Stimulated activated CD4-positive, alpha-beta T cell treated with anti-CD3 and anti-CD28 coated beads, Interleukin-1b, Interleukin-23, amount 100 ng/mL, for 4 hours (primary cell): ENCODE results near the gene CYS1.

ENCODE experiments used
- DNase-seq, 2 donors: peaks; one replicate each; pipeline ENCODE4 v3.0.0-alpha.2; 2020; ENCODE audit warnings: low read depth in 2 of 2

Gene CYS1

DNA sequence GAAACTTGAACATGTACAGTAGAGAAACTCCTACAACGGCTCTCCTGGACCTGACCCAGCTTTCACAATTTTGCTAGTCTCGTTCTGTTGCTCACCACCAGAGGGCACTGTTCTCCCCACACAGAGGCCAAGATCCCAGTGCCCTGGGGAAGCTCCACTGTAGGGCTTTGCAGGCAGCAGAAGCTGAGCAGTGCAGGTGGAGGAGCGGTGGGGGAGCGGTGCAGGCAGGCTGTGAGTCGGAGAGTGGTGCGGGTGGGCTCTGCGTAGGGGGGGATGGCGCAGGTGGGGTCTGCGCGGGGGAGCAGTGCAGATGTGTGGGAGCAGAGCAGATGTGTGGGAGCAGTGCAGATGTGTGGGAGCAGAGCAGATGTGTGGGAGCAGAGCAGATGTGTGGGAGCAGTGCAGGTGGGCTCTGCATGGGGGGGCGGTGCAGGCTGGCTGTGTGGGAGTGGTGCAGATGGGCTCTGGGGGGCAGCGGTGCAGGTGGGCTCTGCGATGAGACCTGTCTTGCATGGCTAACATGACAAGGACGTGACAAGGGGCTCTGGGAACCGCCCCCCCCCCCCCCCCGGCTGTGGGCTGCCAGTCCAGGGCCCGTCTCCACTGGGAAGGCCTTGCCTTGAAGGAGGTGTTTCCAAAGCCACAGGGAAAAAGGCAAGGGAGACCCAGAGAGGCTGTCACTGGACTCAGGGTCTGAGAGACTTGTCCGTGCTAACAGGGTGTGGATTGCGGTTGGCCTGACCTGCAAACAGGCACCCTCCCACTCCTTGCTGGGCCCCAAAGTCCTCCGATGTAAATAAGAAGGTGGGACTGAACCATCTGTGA lies 7.3 kb downstream of the CYS1 start:
- DNase-seq, result peak; percentile 43 to 68

DNA sequence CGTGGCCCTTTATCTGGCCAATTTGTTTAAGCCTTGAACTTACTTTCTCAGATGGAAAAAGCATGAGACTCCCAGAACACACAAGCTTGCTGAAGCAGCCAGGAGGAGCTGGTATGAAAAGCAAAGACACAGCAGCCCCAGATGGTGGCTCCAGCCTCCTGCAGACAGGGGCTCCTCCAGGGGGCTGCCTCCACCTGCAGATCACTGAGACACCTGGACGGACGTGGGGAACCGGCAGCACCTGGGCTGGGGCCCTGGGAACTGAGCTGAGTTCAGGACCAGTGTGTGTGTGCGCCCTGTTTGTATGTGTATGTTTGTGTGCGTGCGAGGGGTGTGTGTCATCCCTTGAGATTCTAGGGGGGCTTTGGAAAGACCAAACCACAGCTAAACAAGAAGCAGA lies 8.6 kb downstream of the CYS1 start:
- DNase-seq, result no peak

DNA sequence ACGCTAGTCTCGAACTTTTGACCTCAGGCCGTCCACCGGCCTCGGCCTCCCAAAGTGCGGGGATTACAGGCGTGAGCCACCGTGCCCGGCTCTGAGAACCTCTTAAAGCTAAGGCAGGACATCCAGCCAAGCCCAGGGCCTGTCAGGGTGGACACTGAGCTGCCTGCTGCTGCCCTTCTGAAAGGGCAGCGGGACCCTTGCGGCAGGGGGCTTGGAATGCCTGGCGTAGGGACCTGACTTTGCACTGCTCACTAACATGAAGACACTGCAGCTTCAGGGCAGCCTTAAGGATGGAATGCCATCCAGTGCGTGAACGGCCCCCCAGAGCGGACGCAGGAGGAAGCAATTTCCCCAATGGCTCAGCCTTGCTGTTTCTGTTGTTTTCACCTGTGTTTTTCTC lies 9.0 kb downstream of the CYS1 start:
- no peak for DNase-seq

DNA sequence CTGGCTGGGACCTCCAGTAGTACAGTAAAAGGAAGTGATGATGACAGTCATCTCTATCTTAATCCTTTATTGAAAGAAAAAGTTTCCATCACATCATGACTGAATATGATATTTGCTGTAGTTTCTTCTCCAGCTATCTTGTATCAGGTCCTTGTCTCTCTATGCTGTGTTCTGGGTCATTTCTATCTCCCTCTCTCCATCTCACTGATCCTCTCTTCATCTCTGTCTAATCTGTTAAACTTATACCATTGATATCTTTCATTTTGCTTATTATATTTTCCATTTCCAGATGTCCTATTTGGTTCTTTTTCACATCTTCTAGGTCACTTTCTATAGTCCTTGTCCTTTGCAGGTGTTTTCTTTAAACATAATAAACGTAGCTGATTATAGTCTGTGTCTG lies 12.3 kb downstream of the CYS1 start:
- no peak for DNase-seq

DNA sequence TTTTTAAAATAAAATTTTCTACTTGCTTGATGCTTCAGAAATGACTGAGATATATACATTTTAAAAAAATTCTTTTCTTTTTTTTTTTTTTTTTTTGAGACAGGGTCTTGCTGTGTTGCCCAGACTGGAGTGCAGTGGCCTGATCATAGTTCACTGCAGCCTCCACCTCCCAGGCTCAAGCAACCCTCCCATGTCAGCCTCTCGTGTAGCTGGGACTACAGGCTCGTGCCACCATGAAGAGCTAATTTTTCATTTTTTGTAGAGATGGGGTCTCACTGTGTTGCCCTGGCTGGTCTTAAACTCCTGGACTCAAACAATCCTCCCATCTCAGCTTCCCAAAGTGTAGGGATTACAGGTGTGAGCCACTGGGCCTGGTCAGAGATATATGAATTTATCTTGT lies 12.9 kb downstream of the CYS1 start:
- no peak for DNase-seq

DNA sequence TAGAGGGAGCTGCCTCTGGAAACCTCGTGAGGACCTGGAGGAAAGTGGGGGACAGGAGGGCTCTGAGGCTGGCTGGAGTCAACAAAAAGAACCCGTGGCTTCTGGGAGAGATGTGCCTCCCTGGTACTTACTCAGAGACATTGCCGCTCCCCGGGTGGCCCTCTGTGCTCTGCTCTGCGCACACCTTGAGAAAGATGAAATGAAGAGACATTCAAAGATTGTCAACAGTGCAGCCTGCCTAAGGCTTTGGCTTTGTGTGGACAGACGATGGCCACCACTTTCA lies 14.5 kb downstream of the CYS1 start:
- DNase-seq, result no peak

DNA sequence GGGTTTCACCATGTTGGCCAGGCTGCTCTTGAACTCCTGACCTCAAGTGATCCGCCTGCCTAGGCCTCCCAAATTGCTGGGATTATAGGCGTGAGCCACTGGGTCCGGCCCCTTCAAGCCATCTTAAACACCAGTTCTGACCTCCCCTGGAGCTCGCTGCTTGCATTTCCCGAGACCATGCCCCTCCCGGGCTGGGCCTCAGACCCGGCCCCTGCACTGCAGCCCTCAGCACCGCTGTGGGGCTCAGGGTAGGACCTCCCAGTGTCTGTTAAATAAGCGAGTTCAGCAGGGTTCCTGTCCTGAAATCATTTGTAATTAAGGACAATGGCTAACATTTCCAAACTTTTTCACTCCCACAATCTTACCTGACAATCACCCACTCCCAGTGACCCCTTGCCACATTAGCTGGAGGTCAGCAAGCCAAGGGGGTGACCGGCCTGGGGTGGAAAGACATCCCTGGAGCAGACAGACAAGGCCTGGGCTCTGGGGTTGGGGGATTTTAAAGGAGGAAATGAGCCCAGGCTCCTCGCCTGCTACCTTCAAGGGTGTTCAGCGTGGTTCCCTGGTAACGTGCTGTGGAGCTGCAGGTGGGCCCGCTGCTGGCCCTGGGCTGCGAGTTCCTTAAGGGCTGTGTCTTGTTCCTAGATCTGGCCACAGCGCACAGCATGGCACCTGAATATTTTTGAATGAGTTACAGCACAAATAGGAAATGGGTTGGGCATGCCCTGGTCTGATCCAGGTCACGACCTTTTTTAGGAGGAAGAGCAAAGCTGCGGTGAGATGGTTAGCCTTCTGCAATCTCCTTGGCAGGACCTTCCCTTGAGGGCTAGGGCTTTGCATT lies 15.1 kb downstream of the CYS1 start:
- no peak for DNase-seq

DNA sequence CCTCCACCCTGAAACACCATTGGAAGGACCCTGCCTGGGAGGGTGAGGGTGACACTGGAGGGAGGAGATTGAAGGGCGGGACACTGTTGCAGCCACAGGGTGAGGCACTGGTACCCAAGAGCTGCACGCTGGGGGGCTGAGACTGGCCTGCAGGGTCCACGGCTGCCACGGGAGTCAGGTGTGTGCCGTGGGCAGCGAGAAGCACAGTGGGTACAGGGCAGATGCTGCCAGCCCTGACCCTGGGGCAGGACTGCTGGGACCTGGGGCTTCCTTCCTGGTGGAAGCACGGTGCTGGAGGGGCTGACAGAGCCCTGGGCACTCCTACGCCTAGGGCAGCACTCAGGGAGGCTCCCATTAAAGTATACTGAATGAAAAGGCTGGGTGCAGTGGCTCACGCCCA lies 16.6 kb downstream of the CYS1 start:
- no peak for DNase-seq

DNA sequence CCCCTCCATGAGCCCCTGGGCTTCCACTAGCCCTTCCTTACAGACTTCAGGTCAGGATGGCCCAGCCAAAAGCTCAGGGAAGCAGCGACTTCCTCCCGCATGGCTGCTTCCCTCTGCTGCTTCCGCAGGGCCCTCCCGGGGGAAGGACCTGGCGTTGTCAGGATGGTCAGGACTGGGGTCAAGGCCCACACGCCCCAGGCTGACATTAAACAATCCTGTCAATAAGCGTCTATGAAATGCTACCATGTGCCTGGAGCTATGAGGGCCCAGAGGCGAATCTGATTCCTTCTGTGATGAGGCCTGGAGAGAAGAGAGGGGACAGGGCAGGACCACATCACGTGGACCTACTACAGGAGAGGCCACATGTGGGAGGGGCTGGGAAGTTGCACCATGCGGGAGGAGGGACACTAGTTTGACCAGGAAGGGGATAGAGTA lies 17.3 kb downstream of the CYS1 start:
- DNase-seq, result no peak

DNA sequence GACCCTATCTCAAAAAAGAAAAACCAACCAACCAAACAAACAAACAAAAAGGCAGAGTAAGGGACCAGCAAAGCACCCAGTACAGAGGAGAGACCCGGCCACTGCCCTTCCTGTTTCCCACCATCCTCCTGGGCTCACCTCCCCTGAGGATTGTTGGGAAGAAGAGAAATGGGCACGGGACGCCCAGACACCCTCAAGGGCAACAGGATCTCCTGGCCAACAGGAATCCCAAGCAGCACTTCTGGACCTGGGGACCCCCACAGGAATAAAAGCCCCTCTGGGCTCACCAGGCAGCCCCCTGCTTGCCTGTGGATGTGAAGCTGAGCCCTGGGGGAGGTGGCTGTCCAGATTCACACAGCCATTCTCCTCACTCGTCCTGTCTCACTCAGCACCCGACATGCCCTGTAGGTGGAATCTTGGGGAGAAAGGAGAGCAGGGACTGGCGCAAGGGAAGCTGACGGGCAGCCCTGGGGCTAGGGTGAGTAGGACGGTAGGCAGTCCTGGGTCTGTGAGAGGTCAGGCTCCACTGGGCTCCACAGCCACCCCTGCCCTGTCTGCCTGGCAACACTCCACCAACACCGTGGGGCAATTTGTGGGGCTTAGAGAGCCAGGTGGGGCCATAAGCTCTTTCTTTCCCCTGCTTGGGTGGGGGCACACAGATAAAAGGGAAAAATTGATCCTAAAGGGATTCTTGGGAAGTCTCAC lies 18.8 kb downstream of the CYS1 start:
- DNase-seq, result no peak

DNA sequence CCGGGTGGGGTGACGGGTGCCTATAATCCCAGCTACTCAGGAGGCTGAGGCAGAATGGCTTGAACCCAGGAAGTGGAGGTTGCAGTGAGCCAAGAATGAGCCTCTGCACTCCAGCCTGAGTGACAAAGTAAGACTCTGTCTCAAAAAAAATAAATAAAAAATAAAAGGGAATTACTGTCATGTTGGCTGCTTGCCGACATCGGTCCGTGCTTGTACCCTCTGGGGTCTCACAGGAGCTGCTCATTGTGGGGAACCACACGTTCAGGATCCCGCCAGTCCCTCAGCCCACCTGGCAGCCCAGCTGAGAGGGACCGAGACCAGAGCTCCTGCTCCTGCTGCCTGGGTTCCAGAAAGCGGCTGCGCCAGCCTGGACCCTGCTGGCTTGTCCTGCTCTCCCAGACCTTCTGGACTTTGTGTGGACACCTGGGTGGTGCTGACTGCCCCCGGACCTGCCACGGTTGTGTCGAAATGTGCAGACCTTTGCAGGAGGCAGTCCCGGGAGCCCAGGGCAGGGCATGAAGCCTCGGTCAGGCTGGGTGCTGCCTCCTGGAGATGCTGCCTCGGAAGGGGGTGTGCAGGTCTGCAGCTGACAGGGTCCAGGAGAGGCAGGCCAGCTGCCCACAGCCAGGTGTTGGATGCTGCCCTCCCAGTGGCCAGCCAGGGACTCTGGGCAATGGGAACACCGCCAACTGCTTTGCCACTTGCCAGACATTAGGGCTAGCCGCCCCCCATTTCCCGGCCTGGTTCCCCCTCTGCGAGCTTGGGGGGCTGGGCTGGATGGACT lies 20.5 kb downstream of the CYS1 start:
- no peak for DNase-seq

DNA sequence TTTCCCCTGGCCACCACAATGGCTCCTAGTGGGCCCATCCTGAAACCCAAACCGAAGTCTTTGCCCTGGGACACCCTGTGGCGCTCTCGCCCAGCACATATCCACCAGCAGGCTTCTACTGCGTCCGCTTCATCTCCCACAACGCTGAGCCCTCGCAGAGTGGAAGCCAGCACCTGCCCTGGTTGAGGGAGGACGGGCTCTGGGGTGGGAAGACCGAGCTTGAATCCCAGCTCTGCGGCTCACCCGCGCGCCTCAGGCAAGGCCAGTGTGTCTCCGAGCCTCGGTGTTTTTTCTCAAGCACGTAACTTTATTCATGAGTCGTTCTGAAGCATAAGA lies 21.2 kb downstream of the CYS1 start:
- no peak for DNase-seq

DNA sequence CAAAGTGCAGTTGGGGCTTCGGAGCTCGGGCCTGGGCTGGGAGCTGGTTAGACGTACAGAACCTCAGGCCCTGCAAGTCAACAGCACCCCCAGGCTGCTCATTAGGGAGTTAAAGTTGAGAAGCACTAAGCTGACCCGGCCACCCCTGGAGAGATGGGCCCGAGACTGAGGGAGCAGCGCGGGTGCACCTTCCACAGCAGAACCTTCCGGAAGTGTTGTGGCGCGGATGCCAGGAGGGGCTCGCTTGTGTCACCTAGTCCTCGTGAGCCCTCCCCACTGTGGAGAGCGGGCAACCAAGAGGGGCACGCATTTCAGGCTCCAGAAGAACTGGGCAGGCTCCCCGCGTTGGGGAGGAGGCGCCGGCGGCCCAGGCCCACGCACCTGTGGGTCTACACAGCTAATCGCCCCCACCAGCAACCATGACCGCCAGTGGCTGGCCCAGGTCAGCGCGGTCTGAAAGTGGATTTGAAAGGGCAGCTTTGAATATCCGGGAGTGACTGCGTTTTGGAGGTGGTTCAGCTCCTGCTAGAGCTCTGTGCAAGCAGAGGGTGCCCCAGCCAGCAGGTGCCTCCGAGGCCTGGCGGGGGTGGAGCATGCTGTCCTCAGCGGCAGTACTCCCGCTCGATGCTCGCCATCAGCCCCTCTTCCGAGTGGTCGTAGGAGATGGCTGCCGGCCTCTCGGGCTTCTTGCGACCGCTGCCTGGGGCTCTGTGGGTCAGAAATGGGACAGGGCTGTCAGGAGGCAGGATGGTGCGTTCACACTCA lies 21.8 kb downstream of the CYS1 start:
- DNase-seq, result no peak

DNA sequence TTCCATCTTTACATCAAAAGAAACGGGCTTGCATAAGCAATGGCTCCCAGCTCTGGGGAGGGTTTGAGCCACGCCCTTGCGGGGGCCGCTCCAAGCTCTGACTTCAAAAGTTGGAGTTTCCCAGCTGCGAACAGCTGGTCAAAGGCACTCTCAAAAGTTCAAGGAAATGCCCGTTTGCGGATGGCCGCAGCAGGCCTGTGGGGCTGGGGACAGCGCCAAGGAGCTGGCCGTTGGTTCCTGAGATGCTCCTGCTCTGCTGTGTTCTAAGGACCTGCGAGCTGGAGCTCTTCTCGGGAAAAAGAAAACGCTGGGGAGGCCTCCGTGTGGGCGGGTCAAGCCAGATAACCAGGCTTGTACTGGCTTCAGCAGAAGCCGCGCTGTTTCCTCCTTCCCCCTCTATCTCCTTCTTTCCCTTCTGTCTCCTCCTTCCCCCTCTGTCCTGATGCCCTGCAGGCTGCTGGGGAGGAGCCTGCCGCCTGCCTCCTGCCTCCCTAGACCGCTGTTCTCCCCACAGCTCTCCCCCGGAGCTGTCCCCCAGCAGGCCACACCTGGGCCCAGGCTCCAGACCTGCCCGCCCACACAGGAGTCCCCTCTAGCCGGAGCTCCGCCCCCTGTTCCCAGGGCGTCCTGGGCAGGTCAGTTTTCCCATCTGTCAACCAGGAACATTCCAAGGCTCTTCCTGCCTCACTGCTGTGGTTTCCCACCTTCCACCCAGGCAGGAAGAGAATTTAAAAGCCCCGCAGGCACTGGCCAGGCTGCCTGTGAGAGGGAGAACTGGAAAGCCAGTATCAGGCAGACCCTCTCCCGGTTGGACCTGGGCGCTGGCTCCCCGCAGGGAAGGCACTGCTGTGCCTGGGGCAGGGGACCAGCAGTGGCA lies 22.7 kb downstream of the CYS1 start:
- no peak for DNase-seq

DNA sequence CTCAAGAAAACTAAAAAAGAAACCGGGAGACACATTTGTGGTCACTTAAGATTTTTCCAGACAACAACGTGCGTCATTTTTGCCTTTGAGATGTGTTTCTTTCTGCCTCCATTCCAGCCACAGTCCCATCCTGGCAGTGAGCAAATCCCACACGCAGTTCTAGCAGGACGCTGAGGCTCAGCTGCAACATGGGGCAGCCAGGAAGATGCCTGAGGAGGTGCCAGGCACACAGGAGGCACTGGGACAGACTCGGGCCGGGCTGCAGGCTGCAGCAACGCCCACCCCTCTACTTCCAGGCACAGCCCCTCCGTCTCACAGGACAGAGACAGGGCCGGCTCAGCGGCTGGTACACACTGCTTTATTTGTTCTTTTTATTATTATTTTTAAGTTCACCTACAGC lies 23.8 kb downstream of the CYS1 start:
- no peak for DNase-seq

DNA sequence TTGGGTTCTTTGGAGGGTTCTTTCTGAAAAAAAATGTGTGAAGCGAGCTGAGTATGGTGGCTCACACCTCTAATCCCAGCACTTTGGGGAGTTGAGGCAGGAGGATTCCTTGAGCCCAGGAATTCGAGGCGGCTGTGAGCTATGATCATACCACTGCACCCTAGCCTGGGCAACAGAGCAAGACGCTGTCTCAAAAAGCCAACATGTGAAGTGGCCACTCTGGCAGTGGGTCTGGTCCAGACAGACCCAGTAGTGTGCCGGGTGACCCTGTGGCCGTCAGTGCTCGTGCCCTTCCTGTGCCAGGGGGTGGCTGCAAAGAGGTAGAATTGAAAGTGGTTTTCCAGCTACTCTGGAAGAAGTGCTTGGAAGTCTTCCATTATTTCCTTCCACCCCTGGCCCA lies 25.2 kb downstream of the CYS1 start:
- DNase-seq, result no peak

DNA sequence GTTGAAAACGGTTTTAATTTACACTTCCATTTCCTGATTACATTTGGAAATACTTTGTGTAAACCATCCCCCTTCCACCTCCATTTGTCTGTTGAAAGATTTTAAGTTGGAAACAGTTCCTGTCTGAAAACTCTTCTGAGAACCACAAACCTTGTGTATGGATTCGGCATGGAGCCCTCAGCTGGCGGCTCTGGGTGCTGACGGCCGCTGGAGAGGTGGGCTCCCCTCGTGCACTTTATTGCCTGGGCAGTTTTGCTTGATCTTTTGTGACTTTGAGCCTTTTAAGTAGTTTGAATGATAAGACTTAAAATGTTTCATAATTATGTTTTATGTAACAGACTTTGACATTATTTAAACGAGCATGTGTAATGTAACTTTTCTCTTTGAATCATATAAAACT lies 25.8 kb downstream of the CYS1 start:
- no peak for DNase-seq

DNA sequence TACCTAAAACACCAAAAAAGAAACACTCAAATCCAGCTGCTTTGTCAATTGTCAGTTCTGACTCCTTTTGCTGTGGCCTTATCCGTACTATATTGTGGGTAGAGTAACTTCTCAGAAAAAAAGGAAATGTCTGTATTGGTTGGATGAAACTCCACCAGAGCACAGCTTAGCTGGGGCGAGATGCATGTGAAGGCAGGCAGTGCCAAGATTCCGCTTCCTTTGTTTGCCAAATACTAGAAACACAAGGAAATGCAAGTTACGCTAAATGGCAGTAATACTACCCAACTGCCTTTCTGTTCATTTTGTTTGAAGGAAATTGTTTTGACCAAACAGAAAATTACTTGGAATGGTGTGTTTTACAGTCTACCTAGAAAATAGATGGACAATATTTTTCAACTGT lies 26.9 kb downstream of the CYS1 start:
- DNase-seq, result no peak

DNA sequence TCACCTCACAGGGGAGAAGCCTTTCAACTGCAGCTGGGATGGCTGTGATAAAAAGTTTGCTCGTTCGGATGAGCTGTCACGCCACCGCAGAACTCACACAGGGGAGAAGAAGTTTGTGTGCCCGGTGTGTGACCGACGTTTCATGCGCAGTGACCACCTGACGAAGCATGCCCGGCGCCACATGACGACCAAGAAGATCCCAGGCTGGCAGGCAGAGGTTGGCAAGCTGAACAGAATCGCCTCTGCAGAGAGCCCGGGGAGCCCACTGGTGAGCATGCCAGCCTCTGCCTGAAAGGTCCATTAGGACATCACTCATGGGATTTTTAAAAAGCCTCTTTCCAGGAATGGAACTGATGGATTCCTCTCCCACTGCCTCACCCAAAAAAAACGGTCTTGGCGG lies 28.0 kb downstream of the CYS1 start:
- no peak for DNase-seq

DNA sequence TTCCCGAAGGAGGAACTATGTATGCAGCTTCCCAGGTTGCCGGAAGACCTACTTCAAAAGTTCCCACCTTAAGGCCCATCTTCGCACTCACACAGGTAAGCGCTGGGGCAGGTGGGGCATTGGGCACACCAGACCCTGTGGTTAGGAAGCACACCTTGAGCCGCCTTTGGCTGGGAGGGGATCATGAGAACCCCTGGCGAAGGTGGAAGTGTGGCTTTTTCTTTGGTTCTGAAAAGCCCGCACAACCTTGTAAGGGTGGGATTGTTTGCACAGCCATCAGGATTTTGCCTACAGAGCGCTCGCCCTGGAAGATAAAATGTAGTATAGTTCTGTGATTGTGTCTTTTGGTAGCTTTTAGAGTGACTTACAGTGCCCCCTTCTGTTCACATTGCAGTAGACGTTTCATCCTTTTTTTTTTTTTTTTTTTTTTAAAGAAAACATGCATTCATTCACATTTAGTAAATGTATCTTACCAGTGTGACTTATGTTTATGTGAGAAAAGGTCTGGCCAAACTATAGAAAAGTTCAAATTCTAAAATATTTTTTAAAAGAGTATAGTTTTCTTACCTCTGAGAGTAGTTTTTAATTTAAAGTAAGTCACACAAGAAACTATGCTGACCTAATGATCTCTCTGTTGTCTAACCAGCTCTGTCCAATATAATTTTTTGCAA lies 31.6 kb downstream of the CYS1 start:
- no peak for DNase-seq
